Mononuclear cell (primary cell): ENCODE measurements around the gene DENND2A. TPM values are rescaled to one million over a fixed set of nuclear protein-coding genes. Genes with fewer than 3 reads are reported as not detected.

Source experiments
- H3K27me3 ChIP-seq: 2 replicates; pipeline ENCODE4 v1.6.0; 2011; ENCODE audit warnings: low read length, control low read depth; ENCODE audit not compliant: insufficient read depth
- H3K4me1 ChIP-seq: 2 replicates; pipeline ENCODE4 v1.5.1; 2011; ENCODE audit warnings: mild to moderate bottlenecking, low read length, control low read depth; ENCODE audit not compliant: insufficient read depth
- H3K4me3 ChIP-seq: 2 replicates; pipeline ENCODE4 v1.5.1; 2011; ENCODE audit warnings: mild to moderate bottlenecking, low read length, moderate library complexity
- H3K9me3 ChIP-seq: 2 replicates; pipeline ENCODE4 v1.5.1; 2011; ENCODE audit warnings: low read depth, mild to moderate bottlenecking, control low read depth, low read length
- total RNA-seq: library from RNA; depleted of rRNA; stranded (reverse); fragments of >200 nt; gene quantifications from one replicate; pipeline ENCODE4 v1.2.3, GENCODE V29; 2012

DENND2A gene
- total RNA-seq, 1 donor = not detected

DNA sequence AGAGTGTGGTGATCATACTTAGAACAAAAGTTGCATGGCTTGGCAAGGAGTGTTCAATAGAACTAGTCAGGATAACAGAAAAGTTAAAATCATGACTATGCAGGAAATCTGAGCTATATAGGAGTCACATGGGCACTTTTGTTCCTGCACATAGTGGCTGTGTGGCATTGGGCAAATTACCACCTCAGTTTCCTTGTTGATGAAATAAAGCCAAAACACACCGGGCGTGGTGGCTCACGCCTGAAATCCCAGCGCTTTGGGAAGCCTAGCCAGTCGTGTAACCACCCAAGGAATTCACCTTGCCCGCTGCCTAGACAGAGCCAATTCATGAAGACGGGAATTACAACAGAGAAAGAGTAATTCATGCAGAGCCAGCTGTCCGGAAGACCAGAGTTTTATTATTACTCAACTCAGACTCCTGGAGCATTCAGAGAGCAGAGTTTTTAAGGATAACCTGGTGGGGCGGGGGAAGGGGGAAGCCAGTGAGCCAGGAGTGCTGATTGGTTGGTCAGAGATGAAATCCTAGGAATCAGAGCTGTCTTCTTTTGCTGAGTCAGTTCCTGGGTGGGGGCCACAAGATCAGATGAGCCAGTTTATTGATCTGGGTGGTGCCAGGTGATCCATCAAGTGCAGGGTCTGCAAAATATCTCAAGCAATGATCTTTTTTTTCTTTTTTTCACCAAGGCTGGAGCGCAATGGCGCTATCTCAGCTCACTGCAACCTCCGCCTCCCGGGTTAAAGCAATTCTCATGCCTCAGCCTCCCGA is 154.9 kb downstream of the DENND2A start:
- Histone ChIP-seq H3K27me3 (no peaks in the 10 kb centered on the region), H3K4me3 (no peak overlapping the region), H3K9me3 (no peaks in the 10 kb centered on the region), H3K4me1 (peaks cover 21% of the 10 kb centered on the region)

- H3K9me3 ChIP-seq = no peaks in the 10 kb centered on the region
- no peaks in the 10 kb centered on the region for H3K27me3 ChIP-seq
- H3K4me1 ChIP-seq = peaks cover 21% of the 10 kb centered on the region
- H3K4me3 ChIP-seq = no peak overlapping the region
Measured at GRCh38 chr7:140484951-140485499, 155.6 kb downstream of the DENND2A start.

DNA sequence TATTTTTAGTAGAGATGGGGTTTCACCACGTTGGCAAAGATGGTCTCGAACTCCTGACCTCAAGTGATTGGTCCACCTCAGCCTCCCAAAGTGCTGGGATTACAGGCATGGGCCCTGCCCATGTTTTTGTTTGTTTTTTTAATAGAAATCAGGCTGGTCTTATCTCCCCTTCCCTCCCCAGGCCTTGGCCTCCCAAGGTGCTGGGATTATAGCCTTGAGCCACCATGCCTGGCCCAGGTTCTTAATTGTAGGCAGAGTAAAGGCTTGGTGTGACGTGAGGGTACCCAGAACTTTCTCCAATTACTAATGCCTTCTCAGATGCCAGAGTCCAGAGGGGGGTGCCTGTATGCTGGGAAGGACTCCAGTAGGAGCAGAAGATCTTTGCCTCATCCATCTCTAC is 156.1 kb downstream of the DENND2A start:
- H3K4me1 ChIP-seq = peaks cover 25% of the 10 kb centered on the region
- no peaks in the 10 kb centered on the region for H3K27me3 ChIP-seq
- no peaks in the 10 kb centered on the region for H3K9me3 ChIP-seq
- no peak overlapping the region for H3K4me3 ChIP-seq

GRCh38 chr7:140479739-140480084 is 160.9 kb downstream of the DENND2A start:
- Histone ChIP-seq H3K9me3 (no peaks in the 10 kb centered on the region), H3K4me3 (peak overlapping the region; percentile 91), H3K27me3 (no peaks in the 10 kb centered on the region), H3K4me1 (peaks cover 34% of the 10 kb centered on the region)

- Histone ChIP-seq H3K4me3 (peak within 1 kb of the TSS; percentile 91), H3K27me3 (no peaks in the 10 kb centered on the region), H3K9me3 (no peaks in the 10 kb centered on the region), H3K4me1 (peaks cover 32% of the 10 kb centered on the region)
Measured at GRCh38 chr7:140479062-140479738, 161.4 kb downstream of the DENND2A start, which contains the start of gene MKRN1. Gene MKRN1 (minus strand): TSS chr7:140479505. CDS start chr7:140479344, 161 bp downstream.

DNA sequence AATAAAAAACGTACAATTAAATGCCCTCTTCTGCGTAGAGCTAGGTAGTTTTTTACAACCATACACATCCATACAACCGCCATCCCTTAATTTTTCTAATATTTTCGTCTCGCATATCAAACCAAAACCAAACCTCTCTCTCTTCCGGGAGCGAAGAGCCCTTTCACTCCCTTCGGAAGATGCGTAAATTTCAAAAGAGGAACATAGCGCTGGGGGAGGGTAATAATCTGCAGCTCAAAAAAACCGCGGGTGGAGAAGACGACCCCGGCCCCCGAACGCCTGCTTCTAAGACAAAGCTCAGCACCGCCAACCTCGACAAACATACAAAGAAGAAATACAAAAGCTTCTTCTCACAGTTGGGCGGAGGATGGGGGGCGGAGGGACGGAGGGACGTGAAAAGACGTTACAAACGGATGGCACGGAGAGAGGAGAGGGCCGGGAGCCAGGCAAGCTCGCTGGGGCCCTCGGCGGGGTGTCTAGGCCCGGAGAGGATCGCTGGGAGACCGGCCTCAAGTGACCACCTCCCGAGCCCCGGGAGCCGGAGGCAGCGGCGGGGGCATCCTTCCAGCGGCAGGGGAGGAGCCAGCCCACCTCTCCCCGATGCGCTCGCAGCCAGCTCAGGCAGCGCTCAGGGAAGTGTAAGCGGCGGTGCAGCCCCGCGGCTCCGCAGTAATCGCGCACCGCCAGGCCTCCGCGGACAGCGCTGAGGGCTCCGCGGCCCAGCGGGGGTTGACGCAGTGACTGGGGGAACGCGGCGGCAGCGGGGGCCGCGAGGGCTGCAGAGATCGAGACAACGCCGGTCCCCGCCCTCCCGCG is 162.2 kb downstream of the DENND2A start:
- Histone ChIP-seq H3K4me3 (peak overlapping the region; percentile 91), H3K27me3 (no peaks in the 10 kb centered on the region), H3K9me3 (no peaks in the 10 kb centered on the region), H3K4me1 (peaks cover 32% of the 10 kb centered on the region)

DNA sequence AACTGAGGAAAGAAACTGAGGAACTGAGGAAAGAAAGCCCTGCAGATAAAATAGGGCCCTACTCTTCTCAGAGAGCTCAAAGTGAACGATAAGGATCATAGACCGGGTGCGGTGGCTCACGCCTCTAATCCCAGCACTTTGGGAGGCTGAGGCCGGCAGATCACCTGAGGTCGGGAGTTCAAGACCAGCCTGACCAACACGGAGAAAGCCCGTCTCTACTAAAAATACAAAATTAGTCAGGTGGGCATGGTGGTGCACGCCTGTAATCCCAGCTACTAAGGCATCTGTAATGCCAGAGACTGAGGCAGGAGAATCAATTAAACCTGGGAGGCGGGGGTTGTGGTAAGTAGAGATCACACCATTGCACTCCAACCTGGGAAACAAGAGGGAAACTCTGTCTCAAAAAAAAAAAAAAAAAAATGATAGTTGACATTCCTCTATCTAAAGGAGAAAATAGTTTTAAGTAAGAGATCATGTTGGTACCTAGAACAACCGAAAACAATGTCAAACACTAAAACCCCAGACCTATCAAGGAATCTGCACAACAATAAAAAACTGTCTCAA is 163.8 kb downstream of the DENND2A start:
- Histone ChIP-seq H3K4me1 (peaks cover 32% of the 10 kb centered on the region), H3K9me3 (no peaks in the 10 kb centered on the region), H3K4me3 (no peak overlapping the region), H3K27me3 (no peaks in the 10 kb centered on the region)

- H3K4me1 ChIP-seq = peaks cover 32% of the 10 kb centered on the region
Measured at GRCh38 chr7:140475747-140476333, 164.8 kb downstream of the DENND2A start.

More at GRCh38 chr7:140475747-140476333, 164.8 kb downstream of the DENND2A start:
- no peak overlapping the region for H3K4me3 ChIP-seq
- H3K27me3 ChIP-seq = no peaks in the 10 kb centered on the region
- no peaks in the 10 kb centered on the region for H3K9me3 ChIP-seq

Other genes starting within 250 kb of the DENND2A start
- gene SLC37A3, start 242.3 kb downstream of the DENND2A start, total RNA-seq = 33.2 TPM
- 1.5 TPM for gene RAB19, start 236.8 kb downstream of the DENND2A start, total RNA-seq
- gene MKRN1, start 161.3 kb downstream of the DENND2A start, total RNA-seq = 153 TPM
- gene ADCK2, start 32.1 kb upstream of the DENND2A start, total RNA-seq = 14.5 TPM
- gene NDUFB2, start 55.9 kb upstream of the DENND2A start, total RNA-seq = 48.9 TPM